ENCODE results near the gene ANKRD33B. TPM values are rescaled to one million over a fixed set of nuclear protein-coding genes. Genes with fewer than 3 reads are reported as not detected.
"Not testable (repeated sequence)": the region's sequence is repeated elsewhere in the genome, so short reads cannot be mapped to it uniquely, and the experiment has no call there.

The ANKRD33B gene
- total and polyA plus RNA-seq, 11 donors = 0.98 to 33.8 (median 4.9) TPM

- H3K27ac ChIP-seq = no peak overlapping the region
- no peaks in the 10 kb centered on the region for H3K9me3 ChIP-seq
- H3K4me3 ChIP-seq = no peak overlapping the region
- H3K4me1 ChIP-seq = peaks cover 0 to 12% (median 0%) of the 10 kb centered on the region in 12 donors
- ATAC-seq = peak in 3 of 4 donors; percentile 29 to 61 (median 51)
- no peaks in the 10 kb centered on the region for H3K36me3 ChIP-seq
- TF ChIP-seq, protein P1, sequence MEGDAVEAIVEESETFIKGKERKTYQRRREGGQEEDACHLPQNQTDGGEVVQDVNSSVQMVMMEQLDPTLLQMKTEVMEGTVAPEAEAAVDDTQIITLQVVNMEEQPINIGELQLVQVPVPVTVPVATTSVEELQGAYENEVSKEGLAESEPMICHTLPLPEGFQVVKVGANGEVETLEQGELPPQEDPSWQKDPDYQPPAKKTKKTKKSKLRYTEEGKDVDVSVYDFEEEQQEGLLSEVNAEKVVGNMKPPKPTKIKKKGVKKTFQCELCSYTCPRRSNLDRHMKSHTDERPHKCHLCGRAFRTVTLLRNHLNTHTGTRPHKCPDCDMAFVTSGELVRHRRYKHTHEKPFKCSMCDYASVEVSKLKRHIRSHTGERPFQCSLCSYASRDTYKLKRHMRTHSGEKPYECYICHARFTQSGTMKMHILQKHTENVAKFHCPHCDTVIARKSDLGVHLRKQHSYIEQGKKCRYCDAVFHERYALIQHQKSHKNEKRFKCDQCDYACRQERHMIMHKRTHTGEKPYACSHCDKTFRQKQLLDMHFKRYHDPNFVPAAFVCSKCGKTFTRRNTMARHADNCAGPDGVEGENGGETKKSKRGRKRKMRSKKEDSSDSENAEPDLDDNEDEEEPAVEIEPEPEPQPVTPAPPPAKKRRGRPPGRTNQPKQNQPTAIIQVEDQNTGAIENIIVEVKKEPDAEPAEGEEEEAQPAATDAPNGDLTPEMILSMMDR (IDR thresholded peaks at IDR 0.05) = no peak
- no peak for TF ChIP-seq POLR2A (IDR thresholded peaks at IDR 0.05)
- DNase-seq = peak in 2 of 5 donors; percentile 40 to 49
- intact Hi-C loops (cut with DNase I) = no loop called here
- WGBS, 4 donors = 34 to 49% (median 38%) methylated on average over 11 to 13 of the region's 13 CpGs
- no peaks in the 10 kb centered on the region for H3K27me3 ChIP-seq
Measured at GRCh38 chr5:10663489-10664179, 99.8 kb downstream of the ANKRD33B start.

DNA sequence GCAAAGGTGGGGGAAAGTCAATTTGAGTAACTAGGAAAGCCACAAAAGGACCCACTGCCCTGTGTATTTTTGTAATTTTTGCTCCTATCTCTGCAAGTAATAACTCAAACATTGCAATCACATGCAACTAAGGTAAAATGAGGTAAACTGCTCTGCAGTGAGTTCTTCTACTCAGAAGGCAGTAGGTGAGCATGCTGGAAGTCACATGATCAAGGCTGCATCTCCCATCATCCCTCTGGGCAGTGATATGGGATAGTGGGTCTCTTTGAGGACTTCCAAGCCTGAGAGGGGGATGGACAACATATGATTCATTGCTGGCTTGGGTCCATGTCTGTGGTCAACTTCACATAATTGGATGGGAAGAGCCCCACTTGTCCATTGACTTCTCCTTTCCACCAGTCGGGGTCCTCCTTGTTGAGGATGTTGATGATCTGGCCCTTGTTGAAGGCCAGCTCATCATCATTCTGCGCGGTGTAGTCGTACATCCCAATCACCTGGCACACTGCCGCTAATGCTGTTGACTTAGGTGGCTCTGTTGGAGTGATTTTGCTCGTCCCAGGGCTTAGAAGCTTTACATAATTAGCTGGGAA, 100.4 kb downstream of the ANKRD33B start:
- H3K36me3 ChIP-seq; ATAC-seq; H3K4me3 ChIP-seq; H3K27ac ChIP-seq; DNase-seq; intact Hi-C loops (cut with DNase I); H3K27me3 ChIP-seq; H3K9me3 ChIP-seq: not testable (repeated sequence)
- H3K4me1 ChIP-seq = peaks cover 0 to 12% (median 0%) of the 10 kb centered on the region in 12 donors
- 87 to 94% (median 93%) methylated on average over 6 of the region's 6 CpGs for WGBS, 4 donors

- WGBS, 4 donors = 89 to 94% (median 92%) methylated on average over 6 to 9 of the region's 9 CpGs
- H3K4me3 ChIP-seq = no peak overlapping the region
- H3K27me3 ChIP-seq = no peaks in the 10 kb centered on the region
- H3K36me3 ChIP-seq = no peaks in the 10 kb centered on the region
- ATAC-seq (no peak), DNase-seq (no peak)
- intact Hi-C loops (cut with DNase I) = no loop called here
- no peak overlapping the region for H3K27ac ChIP-seq
- H3K9me3 ChIP-seq = no peaks in the 10 kb centered on the region
- no peak for TF ChIP-seq POLR2A (IDR thresholded peaks at IDR 0.05)
- TF ChIP-seq, protein P1 (IDR thresholded peaks at IDR 0.05) = no peak
- H3K4me1 ChIP-seq = peaks cover 0 to 12% (median 0%) of the 10 kb centered on the region in 12 donors
Measured at GRCh38 chr5:10665799-10666198, 101.9 kb downstream of the ANKRD33B start.

GRCh38 chr5:10666531-10667299, 102.8 kb downstream of the ANKRD33B start:
- Histone ChIP-seq H3K27ac (no peak overlapping the region), H3K9me3 (no peaks in the 10 kb centered on the region), H3K27me3 (no peaks in the 10 kb centered on the region), H3K4me1 (peaks cover 0 to 12% (median 0%) of the 10 kb centered on the region in 12 donors), H3K4me3 (no peak overlapping the region), H3K36me3 (no peaks in the 10 kb centered on the region)
- 88 to 96% (median 91%) methylated on average over 5 to 7 of the region's 7 CpGs for WGBS, 4 donors
- DNase-seq (no peak), ATAC-seq (no peak)
- intact Hi-C loops (cut with DNase I) = no loop called here
- TF ChIP-seq, protein P1 (IDR thresholded peaks at IDR 0.05) = no peak
- TF ChIP-seq POLR2A (IDR thresholded peaks at IDR 0.05) = no peak

All from heart left ventricle (tissue), 16 donors.